ENCODE measurements around the gene THNSL1. TPM values are rescaled to one million over a fixed set of nuclear protein-coding genes. Genes with fewer than 3 reads are reported as not detected.
"Not testable (repeated sequence)": the region's sequence is repeated elsewhere in the genome, so short reads cannot be mapped to it uniquely, and the experiment has no call there.

THNSL1 gene
- total RNA-seq, 1 donor from 2014 or later: 2.7 TPM

GRCh38 chr10:24991298-24991697, 25.1 kb upstream of the THNSL1 start:
- no peaks in the 10 kb centered on the region for H3K4me1 ChIP-seq
- no peak overlapping the region for H3K4me3 ChIP-seq
- no peak for ATAC-seq
- no peak overlapping the region for H3K27ac ChIP-seq
- no peak for TF ChIP-seq CTCF (IDR thresholded peaks at IDR 0.05)
- DNase-seq: no peak
- no peaks in the 10 kb centered on the region for H3K9me3 ChIP-seq
- H3K27me3 ChIP-seq (ENCODE audit: low read depth): no peaks in the 10 kb centered on the region
- no peaks in the 10 kb centered on the region for H3K36me3 ChIP-seq
- intact Hi-C loops (cut with DNase I): no loop called here

- no peaks in the 10 kb centered on the region for H3K9me3 ChIP-seq
- no peak overlapping the region for H3K4me3 ChIP-seq
- ATAC-seq (no peak), DNase-seq (no peak)
- no peaks in the 10 kb centered on the region for H3K36me3 ChIP-seq
- intact Hi-C loops (cut with DNase I): no loop called here
- no peaks in the 10 kb centered on the region for H3K4me1 ChIP-seq
- no peak for TF ChIP-seq CTCF (IDR thresholded peaks at IDR 0.05)
- no peaks in the 10 kb centered on the region for H3K27me3 ChIP-seq (ENCODE audit: low read depth)
- H3K27ac ChIP-seq: no peak overlapping the region
Measured at GRCh38 chr10:24992512-24993133, 23.8 kb upstream of the THNSL1 start.

- no peaks in the 10 kb centered on the region for H3K4me1 ChIP-seq
- H3K36me3 ChIP-seq: no peaks in the 10 kb centered on the region
- DNase-seq (no peak), ATAC-seq (no peak)
- H3K4me3 ChIP-seq: no peak overlapping the region
- no peak overlapping the region for H3K27ac ChIP-seq
- intact Hi-C loops (cut with DNase I): no loop called here
- no peaks in the 10 kb centered on the region for H3K9me3 ChIP-seq
- no peak for TF ChIP-seq CTCF (IDR thresholded peaks at IDR 0.05)
- no peaks in the 10 kb centered on the region for H3K27me3 ChIP-seq (ENCODE audit: low read depth)
Measured at GRCh38 chr10:24993237-24993958, 23.0 kb upstream of the THNSL1 start.

- no peak for DNase-seq
- Histone ChIP-seq H3K27me3 (ENCODE audit: low read depth) (no peaks in the 10 kb centered on the region), H3K9me3 (no peaks in the 10 kb centered on the region), H3K36me3 (no peaks in the 10 kb centered on the region), H3K4me3 (no peak overlapping the region), H3K27ac (no peak overlapping the region), H3K4me1 (no peaks in the 10 kb centered on the region)
- intact Hi-C loops (cut with DNase I): no loop called here
- no peak for TF ChIP-seq CTCF (IDR thresholded peaks at IDR 0.05)
- no peak for ATAC-seq
Measured at GRCh38 chr10:24995072-24995471, 21.3 kb upstream of the THNSL1 start.

- DNase-seq (no peak), ATAC-seq (no peak)
- H3K27ac ChIP-seq: no peak overlapping the region
- H3K4me1 ChIP-seq: no peaks in the 10 kb centered on the region
- no peak for TF ChIP-seq CTCF (IDR thresholded peaks at IDR 0.05)
- H3K27me3 ChIP-seq (ENCODE audit: low read depth): no peaks in the 10 kb centered on the region
- H3K4me3 ChIP-seq: no peak overlapping the region
- no peaks in the 10 kb centered on the region for H3K36me3 ChIP-seq
- H3K9me3 ChIP-seq: no peaks in the 10 kb centered on the region
- intact Hi-C loops (cut with DNase I): no loop called here
Measured at GRCh38 chr10:24998044-24998443, 18.4 kb upstream of the THNSL1 start.

GRCh38 chr10:25011591-25011990, 4.8 kb upstream of the THNSL1 start:
- H3K27ac ChIP-seq; H3K4me3 ChIP-seq; H3K4me1 ChIP-seq; H3K9me3 ChIP-seq; H3K27me3 ChIP-seq (ENCODE audit: low read depth); intact Hi-C loops (cut with DNase I); ATAC-seq; DNase-seq; H3K36me3 ChIP-seq: not testable (repeated sequence)

Data from lower lobe of right lung (tissue), 2 donors.